ENCODE data around the gene F10. TPM values are rescaled to one million over a fixed set of nuclear protein-coding genes. Genes with fewer than 3 reads are reported as not detected.

The F10 gene
- total RNA-seq, 1 donor from 2014 or later = 0.08 TPM

DNA sequence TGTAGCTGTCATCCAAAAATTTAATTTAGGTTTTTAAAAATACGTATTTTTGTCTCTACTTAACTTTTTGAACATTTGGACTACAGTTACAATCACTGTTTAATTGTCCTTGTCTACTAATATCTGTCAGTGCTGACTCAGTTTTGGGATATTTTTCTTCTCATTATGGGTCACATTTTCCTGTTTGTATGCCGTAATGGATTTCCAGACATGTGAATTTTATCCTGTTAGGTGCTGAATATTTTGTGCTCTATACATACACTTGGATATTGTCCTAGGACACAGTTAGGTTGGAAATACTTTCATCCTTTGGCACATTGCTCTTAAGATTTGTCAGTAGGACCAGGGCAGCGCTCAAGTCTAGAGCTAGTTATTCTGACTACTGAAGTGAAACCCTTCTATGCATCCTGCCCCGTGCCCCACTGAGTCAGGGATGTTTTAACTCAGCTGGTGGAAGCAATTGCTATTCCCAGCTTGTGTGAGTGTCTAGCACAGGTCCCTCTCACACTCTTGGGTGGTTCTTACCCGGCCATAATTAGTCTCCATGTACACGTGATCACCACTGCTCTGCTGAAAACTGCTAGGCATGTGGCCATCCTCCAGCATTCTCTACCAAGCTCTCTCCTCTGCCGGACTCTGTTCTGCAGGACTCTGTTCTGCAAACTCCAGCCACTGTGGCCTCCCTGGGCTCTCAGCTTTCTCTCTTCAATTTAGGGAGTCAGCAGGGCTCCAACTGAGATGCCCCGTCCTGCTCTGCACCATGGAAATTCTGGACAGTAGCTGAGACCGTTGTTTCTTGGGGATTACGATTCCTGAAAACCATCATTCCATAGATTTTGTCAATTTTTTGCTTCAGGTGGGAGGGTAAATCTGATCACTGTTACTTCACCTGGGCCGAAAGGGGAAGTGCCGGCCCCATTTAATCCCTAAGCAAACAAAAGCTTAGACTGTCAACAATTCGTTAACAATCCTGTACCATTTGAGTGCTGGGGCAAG lies 47.0 kb downstream of the F10 start:
- TF ChIP-seq CTCF (IDR thresholded peaks at IDR 0.05; ENCODE audit: insufficient read depth, low read length, poor library complexity, severe bottlenecking) = no peak
- H3K4me3 ChIP-seq (ENCODE audit: low read depth, low read length) = no peak overlapping the region
- no peak for DNase-seq (ENCODE audit: low read depth)
- no peaks in the 10 kb centered on the region for H3K36me3 ChIP-seq (ENCODE audit: control insufficient read depth, insufficient read depth, low read length)
- H3K27me3 ChIP-seq (ENCODE audit: control insufficient read depth, insufficient read depth, low read length) = no peaks in the 10 kb centered on the region

- no peak for DNase-seq (ENCODE audit: low read depth)
Observed at GRCh38 chr13:113170511-113170910, 47.9 kb downstream of the F10 start.

DNA sequence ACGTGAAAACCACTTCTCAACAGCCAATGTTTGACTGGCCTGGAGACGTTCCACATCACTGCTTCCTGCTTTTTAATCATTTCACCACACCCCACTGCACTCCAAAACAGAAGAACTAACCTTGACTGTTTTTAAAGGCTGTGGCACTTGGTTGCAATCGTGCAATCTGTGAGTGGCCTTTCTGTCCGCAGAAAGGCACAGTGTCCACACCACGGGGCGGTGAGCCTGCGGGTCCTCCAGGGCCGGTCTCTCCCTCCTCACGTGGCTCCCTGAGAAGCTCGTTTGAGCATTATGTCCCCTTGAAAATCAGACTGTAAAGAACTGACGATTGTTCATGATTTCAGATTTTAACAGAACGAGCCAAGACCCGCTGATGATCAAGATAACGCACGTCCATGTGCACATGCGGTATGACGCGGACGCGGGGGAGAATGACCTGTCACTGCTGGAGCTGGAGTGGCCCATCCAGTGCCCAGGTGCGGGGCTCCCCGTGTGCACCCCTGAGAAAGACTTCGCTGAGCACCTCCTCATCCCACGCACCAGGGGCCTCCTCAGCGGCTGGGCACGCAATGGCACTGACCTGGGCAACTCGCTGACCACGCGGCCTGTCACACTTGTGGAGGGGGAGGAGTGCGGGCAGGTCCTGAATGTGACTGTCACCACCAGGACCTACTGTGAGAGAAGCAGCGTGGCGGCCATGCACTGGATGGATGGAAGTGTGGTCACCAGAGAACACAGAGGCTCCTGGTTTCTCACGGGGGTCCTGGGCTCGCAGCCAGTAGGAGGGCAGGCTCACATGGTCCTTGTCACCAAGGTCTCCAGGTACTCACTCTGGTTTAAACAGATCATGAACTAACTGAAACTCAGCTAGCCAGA lies 48.9 kb downstream of the F10 start:
- no peaks in the 10 kb centered on the region for H3K36me3 ChIP-seq (ENCODE audit: control insufficient read depth, insufficient read depth, low read length)
- no peak for DNase-seq (ENCODE audit: low read depth)
- no peaks in the 10 kb centered on the region for H3K27me3 ChIP-seq (ENCODE audit: control insufficient read depth, insufficient read depth, low read length)
- H3K4me3 ChIP-seq (ENCODE audit: low read depth, low read length) = no peak overlapping the region
- no peak for TF ChIP-seq CTCF (IDR thresholded peaks at IDR 0.05; ENCODE audit: insufficient read depth, low read length, poor library complexity, severe bottlenecking)

More at GRCh38 chr13:113170511-113170910, 47.9 kb downstream of the F10 start:
- H3K36me3 ChIP-seq (ENCODE audit: control insufficient read depth, insufficient read depth, low read length) = no peaks in the 10 kb centered on the region
- no peak overlapping the region for H3K4me3 ChIP-seq (ENCODE audit: low read depth, low read length)
- TF ChIP-seq CTCF (IDR thresholded peaks at IDR 0.05; ENCODE audit: insufficient read depth, low read length, poor library complexity, severe bottlenecking) = no peak
- no peaks in the 10 kb centered on the region for H3K27me3 ChIP-seq (ENCODE audit: control insufficient read depth, insufficient read depth, low read length)

GRCh38 chr13:113172419-113172926 lies 49.9 kb downstream of the F10 start:
- no peaks in the 10 kb centered on the region for H3K36me3 ChIP-seq (ENCODE audit: control insufficient read depth, insufficient read depth, low read length)
- DNase-seq (ENCODE audit: low read depth) = no peak
- H3K4me3 ChIP-seq (ENCODE audit: low read depth, low read length) = no peak overlapping the region
- no peak for TF ChIP-seq CTCF (IDR thresholded peaks at IDR 0.05; ENCODE audit: insufficient read depth, low read length, poor library complexity, severe bottlenecking)
- H3K27me3 ChIP-seq (ENCODE audit: control insufficient read depth, insufficient read depth, low read length) = no peaks in the 10 kb centered on the region

- H3K27me3 ChIP-seq (ENCODE audit: control insufficient read depth, insufficient read depth, low read length) = no peaks in the 10 kb centered on the region
- peaks cover 1% of the 10 kb centered on the region for H3K36me3 ChIP-seq (ENCODE audit: control insufficient read depth, insufficient read depth, low read length)
- no peak overlapping the region for H3K4me3 ChIP-seq (ENCODE audit: low read depth, low read length)
- no peak for TF ChIP-seq CTCF (IDR thresholded peaks at IDR 0.05; ENCODE audit: insufficient read depth, low read length, poor library complexity, severe bottlenecking)
- DNase-seq (ENCODE audit: low read depth) = no peak
Observed at GRCh38 chr13:113176280-113176679, 53.7 kb downstream of the F10 start.

Data from kidney epithelial cell (primary cell).